Mammary epithelial cell (primary cell): ENCODE data around the gene GLIPR1L2.
"Not testable (repeated sequence)": the region's sequence is repeated elsewhere in the genome, so short reads cannot be mapped to it uniquely, and the experiment has no call there.

Source experiments
- CTCF ChIP-seq, 2 donors: IDR thresholded peaks in 1 of 2; conservative IDR thresholded peaks in 1 of 2; 2 replicates each; pipeline ENCODE4 v1.5.1; 2011 to 2012; ENCODE audit warnings: inconsistent platforms in 2 of 2, low read length in 2 of 2, mild to moderate bottlenecking in 2 of 2, control low read depth in 1 of 2, low read depth in 1 of 2; ENCODE audit not compliant: insufficient read depth in 1 of 2; ENCODE audit errors: extremely low read depth in 1 of 2
- EZH2 ChIP-seq: IDR thresholded peaks from 2 replicates; pipeline ENCODE4 v1.6.1; 2012; ENCODE audit warnings: low read length, inconsistent platforms, borderline replicate concordance

GRCh38 chr12:75442454-75442853 is 51.6 kb downstream of the GLIPR1L2 start:
- TF ChIP-seq CTCF (conservative IDR thresholded peaks at IDR 0.05 in 1 of 2, IDR thresholded peaks at IDR 0.05 in 1 of 2; ENCODE audit: extremely low read depth in 1 of 2, insufficient read depth in 1 of 2, low read depth in 1 of 2, low read length in 2 of 2); EZH2: not testable (repeated sequence)
